SK-N-SH treated with all-trans-retinoic acid at 6 μM for 48 hours (cell line): ENCODE data around the gene DHX8.
"Not testable (repeated sequence)": the region's sequence is repeated elsewhere in the genome, so short reads cannot be mapped to it uniquely, and the experiment has no call there.

Source experiments
- ATAC-seq: fragments of 200-7000 bp; cut with Tn5 transposase; 3 replicates; pipeline ENCODE4 v1.9.1; 2020; ENCODE audit warnings: mild to moderate bottlenecking, moderate library complexity
- ARNTL ChIP-seq: fragments of 450-650 bp; formaldehyde crosslinking; IDR thresholded peaks from 2 replicates; pipeline ENCODE4 v1.5.0; 2020; ENCODE audit warnings: low read depth, mild to moderate bottlenecking, moderate library complexity, borderline replicate concordance
- BACH2 ChIP-seq: fragments of 250-450 bp; sonication (Bioruptor Pico); IDR thresholded peaks from 2 replicates; pipeline ENCODE4 v1.9.0; 2021; ENCODE audit warnings: mild to moderate bottlenecking, borderline replicate concordance
- CSDC2 ChIP-seq: fragments of 250-450 bp; sonication (Bioruptor Pico); IDR thresholded peaks from 2 replicates; pipeline ENCODE4 v1.5.0; 2020; ENCODE audit warnings: mild to moderate bottlenecking, moderate library complexity
- ESRRG ChIP-seq: fragments of 250-450 bp; sonication (Bioruptor Pico); IDR thresholded peaks from 2 replicates; pipeline ENCODE4 v1.6.1; 2021; ENCODE audit warnings: mild to moderate bottlenecking
- ISL1 ChIP-seq: fragments of 250-450 bp; sonication (Bioruptor Pico); IDR thresholded peaks from 2 replicates; pipeline ENCODE4 v2.1.2; 2022; ENCODE audit warnings: mild to moderate bottlenecking, moderate library complexity
- OSR1 ChIP-seq: fragments of 250-450 bp; sonication (Bioruptor Pico); IDR thresholded peaks from 2 replicates; pipeline ENCODE4 v1.8.0; 2022; ENCODE audit warnings: moderate library complexity, mild to moderate bottlenecking, inconsistent platforms
- PPARA ChIP-seq: fragments of 250-450 bp; sonication (Bioruptor Pico); IDR thresholded peaks from 2 replicates; pipeline ENCODE4 v1.5.0; 2020; ENCODE audit warnings: mild to moderate bottlenecking, borderline replicate concordance
- RARB ChIP-seq: fragments of 250-450 bp; sonication (Bioruptor Pico); IDR thresholded peaks from 2 replicates; pipeline ENCODE4 v1.8.0; 2021; ENCODE audit warnings: mild to moderate bottlenecking, moderate library complexity
- TCF4 ChIP-seq: fragments of 250-450 bp; sonication (Bioruptor Pico); IDR thresholded peaks from 2 replicates; pipeline ENCODE4 v1.8.0; 2021; ENCODE audit warnings: mild to moderate bottlenecking, moderate library complexity, borderline replicate concordance
- TOX ChIP-seq: fragments of 250-450 bp; sonication (Bioruptor Pico); IDR thresholded peaks from 2 replicates; pipeline ENCODE4 v1.8.0; 2021; ENCODE audit warnings: mild to moderate bottlenecking, moderate library complexity, borderline replicate concordance
- ZFP3 ChIP-seq: fragments of 250-450 bp; sonication (Bioruptor Pico); IDR thresholded peaks from 2 replicates; pipeline ENCODE4 v1.5.0; 2020; ENCODE audit warnings: mild to moderate bottlenecking, moderate library complexity
- ZNF565 ChIP-seq: fragments of 450-650 bp; formaldehyde crosslinking; conservative IDR thresholded peaks from 2 replicates; pipeline ENCODE4 v1.5.0; 2020; ENCODE audit warnings: low read depth, mild to moderate bottlenecking, moderate library complexity
- ZNF8 ChIP-seq: fragments of 450-650 bp; formaldehyde crosslinking; IDR thresholded peaks from 2 replicates; pipeline ENCODE4 v1.5.0; 2020; ENCODE audit warnings: mild to moderate bottlenecking, moderate library complexity
- TF ChIP-seq, protein P1 (sequence below): fragments of 250-450 bp; sonication (Bioruptor Pico); IDR thresholded peaks from 2 replicates; pipeline ENCODE4 v1.5.1; 2021; ENCODE audit warnings: mild to moderate bottlenecking, moderate library complexity
- TF ChIP-seq, protein P2 (sequence below): fragments of 250-450 bp; sonication (Bioruptor Pico); IDR thresholded peaks from 2 replicates; pipeline ENCODE4 v1.8.0; 2020; ENCODE audit warnings: mild to moderate bottlenecking, moderate library complexity, borderline replicate concordance
- TF ChIP-seq, protein P3 (sequence below): fragments of 250-450 bp; sonication (Bioruptor Pico); IDR thresholded peaks from 2 replicates; pipeline ENCODE4 v1.8.0; 2021; ENCODE audit warnings: low read depth, mild to moderate bottlenecking, moderate library complexity, borderline replicate concordance

The DHX8 gene

DNA sequence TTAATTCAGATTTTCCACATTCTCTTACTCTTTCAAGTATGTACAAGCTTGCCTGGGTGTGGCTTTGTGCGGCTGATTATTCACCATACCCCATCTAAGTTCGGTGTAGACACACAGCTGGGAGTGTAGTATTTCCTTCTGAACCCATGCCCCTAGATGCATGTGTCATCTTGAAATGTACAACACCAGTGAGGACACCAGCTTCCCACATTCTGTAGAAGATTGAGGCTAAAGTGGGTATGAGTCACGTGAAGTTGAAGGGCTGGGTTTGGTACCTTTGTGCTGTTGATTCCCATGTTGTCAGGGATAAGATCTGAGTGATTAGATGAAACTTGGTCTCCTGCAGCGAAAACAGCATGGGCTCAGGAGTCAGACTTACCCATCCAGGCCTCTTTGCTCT is 14.6 kb upstream of the DHX8 start:
- TF ChIP-seq ISL1 (CRISPR knock-in tag) (no peak), BACH2 (CRISPR knock-in tag) (no peak), TOX (CRISPR knock-in tag) (no peak), TCF4 (CRISPR knock-in tag) (no peak), ARNTL (no peak), PPARA (CRISPR knock-in tag) (no peak), ZNF565 (CRISPR knock-in tag) (no peak), ZFP3 (CRISPR knock-in tag) (no peak), RARB (no peak), CSDC2 (CRISPR knock-in tag) (no peak), ESRRG (CRISPR knock-in tag) (no peak)
- TF ChIP-seq, protein P1, sequence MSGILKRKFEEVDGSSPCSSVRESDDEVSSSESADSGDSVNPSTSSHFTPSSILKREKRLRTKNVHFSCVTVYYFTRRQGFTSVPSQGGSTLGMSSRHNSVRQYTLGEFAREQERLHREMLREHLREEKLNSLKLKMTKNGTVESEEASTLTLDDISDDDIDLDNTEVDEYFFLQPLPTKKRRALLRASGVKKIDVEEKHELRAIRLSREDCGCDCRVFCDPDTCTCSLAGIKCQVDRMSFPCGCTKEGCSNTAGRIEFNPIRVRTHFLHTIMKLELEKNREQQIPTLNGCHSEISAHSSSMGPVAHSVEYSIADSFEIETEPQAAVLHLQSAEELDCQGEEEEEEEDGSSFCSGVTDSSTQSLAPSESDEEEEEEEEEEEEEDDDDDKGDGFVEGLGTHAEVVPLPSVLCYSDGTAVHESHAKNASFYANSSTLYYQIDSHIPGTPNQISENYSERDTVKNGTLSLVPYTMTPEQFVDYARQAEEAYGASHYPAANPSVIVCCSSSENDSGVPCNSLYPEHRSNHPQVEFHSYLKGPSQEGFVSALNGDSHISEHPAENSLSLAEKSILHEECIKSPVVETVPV (CRISPR knock-in tag): no peak
- peak; percentile 59 for ATAC-seq

DNA sequence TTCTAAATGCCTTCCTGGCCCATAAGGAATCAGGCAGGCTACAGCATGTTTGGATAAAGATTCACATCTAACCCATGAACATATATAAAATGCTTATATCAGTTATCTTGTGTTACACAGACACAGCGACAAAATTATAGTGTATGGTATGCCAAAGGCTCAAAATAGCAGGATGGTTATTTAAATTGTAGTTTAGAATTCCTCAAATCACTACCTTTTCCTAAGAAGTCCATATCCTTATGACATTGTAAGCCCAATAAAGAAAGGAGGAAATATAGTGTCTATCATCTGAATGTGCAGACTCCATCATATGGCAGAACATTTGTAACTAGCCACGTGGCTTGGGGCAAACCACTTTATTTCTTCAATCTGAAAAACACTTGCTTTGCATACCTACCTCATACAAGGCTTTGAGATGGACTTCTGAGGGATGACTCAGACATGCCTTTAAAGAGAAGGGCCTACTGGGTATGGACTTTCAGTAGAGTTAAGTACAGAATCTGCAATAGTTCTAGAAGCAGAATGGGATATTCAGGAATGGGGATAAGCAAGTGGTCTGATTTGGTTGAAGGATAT is 12.1 kb upstream of the DHX8 start:
- TF ChIP-seq RARB: no peak
- TF ChIP-seq ZNF565 (CRISPR knock-in tag): no peak
- TF ChIP-seq PPARA (CRISPR knock-in tag): no peak
- TF ChIP-seq, protein P2, sequence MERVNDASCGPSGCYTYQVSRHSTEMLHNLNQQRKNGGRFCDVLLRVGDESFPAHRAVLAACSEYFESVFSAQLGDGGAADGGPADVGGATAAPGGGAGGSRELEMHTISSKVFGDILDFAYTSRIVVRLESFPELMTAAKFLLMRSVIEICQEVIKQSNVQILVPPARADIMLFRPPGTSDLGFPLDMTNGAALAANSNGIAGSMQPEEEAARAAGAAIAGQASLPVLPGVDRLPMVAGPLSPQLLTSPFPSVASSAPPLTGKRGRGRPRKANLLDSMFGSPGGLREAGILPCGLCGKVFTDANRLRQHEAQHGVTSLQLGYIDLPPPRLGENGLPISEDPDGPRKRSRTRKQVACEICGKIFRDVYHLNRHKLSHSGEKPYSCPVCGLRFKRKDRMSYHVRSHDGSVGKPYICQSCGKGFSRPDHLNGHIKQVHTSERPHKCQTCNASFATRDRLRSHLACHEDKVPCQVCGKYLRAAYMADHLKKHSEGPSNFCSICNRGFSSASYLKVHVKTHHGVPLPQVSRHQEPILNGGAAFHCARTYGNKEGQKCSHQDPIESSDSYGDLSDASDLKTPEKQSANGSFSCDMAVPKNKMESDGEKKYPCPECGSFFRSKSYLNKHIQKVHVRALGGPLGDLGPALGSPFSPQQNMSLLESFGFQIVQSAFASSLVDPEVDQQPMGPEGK (CRISPR knock-in tag): no peak
- no peak for TF ChIP-seq OSR1 (CRISPR knock-in tag)
- TF ChIP-seq, protein P3, sequence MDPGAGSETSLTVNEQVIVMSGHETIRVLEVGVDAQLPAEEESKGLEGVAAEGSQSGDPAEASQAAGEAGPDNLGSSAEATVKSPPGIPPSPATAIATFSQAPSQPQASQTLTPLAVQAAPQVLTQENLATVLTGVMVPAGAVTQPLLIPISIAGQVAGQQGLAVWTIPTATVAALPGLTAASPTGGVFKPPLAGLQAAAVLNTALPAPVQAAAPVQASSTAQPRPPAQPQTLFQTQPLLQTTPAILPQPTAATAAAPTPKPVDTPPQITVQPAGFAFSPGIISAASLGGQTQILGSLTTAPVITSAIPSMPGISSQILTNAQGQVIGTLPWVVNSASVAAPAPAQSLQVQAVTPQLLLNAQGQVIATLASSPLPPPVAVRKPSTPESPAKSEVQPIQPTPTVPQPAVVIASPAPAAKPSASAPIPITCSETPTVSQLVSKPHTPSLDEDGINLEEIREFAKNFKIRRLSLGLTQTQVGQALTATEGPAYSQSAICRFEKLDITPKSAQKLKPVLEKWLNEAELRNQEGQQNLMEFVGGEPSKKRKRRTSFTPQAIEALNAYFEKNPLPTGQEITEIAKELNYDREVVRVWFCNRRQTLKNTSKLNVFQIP (CRISPR knock-in tag): no peak
- no peak for TF ChIP-seq CSDC2 (CRISPR knock-in tag)
- ATAC-seq: no peak

DNA sequence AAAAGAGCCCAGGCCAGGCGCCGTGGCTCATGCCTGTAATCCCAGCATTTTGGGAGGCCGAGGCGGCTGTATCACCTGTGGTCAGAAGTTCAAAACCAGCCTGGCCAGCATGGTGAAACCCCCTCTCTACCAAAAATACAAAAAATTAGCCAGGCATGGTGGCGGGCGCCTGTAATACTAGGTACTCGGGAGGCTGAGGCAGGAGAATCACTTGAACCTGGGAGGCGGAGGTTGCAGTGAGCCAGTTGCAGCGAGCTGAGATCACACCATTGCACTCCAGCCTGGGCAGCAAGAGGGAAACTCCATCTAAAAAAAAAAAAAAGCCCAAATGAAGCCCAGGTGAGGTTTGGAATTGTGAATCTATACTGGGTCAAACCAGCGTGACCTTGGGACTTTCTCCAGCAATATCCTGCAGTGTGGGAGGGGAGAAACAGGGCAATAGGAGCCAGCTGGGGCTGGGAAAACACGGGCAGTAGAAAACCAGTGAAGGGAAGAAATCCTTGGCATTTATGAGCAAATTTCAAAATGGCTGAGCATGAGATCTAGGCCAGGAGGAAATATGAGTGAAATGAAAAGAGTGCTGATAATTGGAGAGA is 8.2 kb upstream of the DHX8 start:
- ATAC-seq: no peak
- TF ChIP-seq ZNF8 (CRISPR knock-in tag): no peak
- TF ChIP-seq, protein P3 (CRISPR knock-in tag): no peak
- TF ChIP-seq, protein P2 (CRISPR knock-in tag): no peak
- no peak for TF ChIP-seq OSR1 (CRISPR knock-in tag)

DNA sequence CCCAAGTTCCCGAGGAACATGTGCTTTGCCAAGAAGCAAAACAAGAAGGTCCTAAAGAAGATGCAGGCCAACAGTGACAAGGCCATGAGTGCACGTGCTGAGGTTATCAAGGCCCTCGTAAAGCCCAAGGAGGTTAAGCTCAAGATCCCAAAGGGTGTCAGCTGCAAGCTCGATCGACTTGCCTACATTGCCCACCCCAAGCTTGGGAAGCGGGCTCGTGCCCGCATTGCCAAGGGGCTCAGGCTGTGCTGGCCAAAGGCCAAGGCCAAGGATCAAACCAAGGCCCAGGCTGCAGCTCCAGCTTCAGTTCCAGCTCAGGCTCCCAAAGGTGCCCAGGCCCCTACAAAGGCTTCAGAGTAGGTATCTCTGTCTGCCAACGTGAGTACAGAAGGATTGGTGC is 7.5 kb upstream of the DHX8 start:
- ATAC-seq: not testable (repeated sequence)
